Measurements from ENCODE around the gene ACO1.

- TF ChIP-seq, protein P1, sequence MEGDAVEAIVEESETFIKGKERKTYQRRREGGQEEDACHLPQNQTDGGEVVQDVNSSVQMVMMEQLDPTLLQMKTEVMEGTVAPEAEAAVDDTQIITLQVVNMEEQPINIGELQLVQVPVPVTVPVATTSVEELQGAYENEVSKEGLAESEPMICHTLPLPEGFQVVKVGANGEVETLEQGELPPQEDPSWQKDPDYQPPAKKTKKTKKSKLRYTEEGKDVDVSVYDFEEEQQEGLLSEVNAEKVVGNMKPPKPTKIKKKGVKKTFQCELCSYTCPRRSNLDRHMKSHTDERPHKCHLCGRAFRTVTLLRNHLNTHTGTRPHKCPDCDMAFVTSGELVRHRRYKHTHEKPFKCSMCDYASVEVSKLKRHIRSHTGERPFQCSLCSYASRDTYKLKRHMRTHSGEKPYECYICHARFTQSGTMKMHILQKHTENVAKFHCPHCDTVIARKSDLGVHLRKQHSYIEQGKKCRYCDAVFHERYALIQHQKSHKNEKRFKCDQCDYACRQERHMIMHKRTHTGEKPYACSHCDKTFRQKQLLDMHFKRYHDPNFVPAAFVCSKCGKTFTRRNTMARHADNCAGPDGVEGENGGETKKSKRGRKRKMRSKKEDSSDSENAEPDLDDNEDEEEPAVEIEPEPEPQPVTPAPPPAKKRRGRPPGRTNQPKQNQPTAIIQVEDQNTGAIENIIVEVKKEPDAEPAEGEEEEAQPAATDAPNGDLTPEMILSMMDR (IDR thresholded peaks at IDR 0.05) = no peak
- TF ChIP-seq POLR2A (IDR thresholded peaks at IDR 0.05) = no peak
Observed at GRCh38 chr9:32393911-32394310, 9.5 kb downstream of the ACO1 start.
